ENCODE measurements around the gene KDM2A.

Gene KDM2A

DNA sequence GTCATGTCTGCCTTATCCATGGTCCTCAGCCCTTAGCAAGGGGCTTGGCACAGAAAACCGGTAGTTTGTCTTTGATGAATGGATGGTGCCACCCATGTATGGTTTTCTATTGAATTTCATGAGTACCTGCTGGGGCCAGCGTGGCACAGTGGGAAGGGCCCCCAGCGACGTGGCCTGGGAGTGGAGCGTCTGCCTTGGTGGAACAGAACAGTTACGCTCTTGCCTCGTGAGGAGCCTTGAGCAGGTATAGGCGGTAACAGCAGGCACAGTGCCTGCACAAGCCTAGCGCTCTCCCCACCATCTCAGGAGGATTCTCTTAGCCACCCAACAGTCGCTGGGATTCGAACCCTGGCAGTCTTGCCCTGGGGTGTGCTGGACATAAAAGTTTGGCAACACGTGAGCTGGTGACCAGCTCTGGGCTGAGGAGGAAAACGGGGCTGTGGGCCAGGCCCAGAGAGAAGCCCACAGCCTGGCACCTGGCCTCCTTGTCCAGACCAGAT is 181.2 kb downstream of the KDM2A start:
- no peak for DNase-seq (ENCODE audit: low read depth in 2 of 2, low spot score in 1 of 2)

DNA sequence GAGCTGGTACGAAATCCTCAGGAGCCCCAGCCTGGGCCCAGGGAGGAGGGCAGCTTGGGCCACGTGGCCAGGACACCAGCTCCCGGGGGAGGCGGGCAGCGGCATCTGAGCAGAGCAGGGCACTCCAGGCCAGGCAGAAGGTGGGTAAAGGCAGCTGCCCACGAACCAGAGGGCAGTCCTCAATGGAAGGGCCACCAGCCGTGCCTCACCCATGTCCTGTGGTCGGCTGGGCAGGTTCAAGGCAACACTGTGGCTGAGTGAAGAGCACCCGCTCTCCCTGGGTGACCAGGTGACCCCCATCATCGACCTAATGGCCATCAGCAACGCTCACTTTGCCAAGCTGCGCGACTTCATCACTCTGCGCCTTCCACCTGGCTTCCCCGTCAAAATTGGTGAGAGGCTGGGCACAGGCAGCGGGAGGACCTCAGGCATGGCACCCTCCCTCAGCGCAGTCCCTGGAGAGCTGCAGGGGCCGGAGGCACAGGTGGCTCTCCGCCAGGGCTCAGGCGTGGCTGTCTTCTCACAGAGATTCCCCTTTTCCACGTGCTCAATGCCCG is 181.8 kb downstream of the KDM2A start:
- no peak for DNase-seq (ENCODE audit: low read depth in 2 of 2, low spot score in 1 of 2)

DNA sequence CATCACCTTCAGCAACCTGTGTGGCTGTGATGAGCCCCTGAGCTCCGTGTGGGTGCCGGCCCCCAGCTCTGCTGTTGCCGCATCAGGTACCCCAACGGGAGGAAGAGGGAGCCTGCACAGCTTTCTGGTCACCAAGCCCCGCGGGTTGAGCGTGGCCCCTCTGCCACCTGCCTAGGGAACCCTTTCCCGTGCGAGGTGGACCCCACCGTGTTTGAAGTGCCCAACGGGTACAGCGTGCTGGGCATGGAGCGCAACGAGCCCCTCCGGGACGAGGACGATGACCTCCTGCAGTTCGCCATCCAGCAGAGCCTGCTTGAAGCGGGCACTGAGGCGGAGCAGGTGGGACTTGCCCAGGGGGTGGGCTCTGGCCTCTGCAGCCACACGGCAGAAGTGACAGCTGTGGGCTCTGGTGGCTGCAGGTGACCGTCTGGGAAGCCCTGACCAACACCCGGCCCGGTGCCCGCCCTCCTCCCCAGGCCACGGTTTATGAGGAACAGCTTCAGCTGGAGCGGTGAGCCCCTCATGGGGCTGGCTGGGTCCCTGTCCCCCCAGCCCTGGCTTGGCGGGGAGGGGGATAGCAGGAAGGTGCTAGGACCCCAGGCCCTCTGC is 182.4 kb downstream of the KDM2A start:
- DNase-seq (ENCODE audit: low read depth in 2 of 2, low spot score in 1 of 2): no peak

DNA sequence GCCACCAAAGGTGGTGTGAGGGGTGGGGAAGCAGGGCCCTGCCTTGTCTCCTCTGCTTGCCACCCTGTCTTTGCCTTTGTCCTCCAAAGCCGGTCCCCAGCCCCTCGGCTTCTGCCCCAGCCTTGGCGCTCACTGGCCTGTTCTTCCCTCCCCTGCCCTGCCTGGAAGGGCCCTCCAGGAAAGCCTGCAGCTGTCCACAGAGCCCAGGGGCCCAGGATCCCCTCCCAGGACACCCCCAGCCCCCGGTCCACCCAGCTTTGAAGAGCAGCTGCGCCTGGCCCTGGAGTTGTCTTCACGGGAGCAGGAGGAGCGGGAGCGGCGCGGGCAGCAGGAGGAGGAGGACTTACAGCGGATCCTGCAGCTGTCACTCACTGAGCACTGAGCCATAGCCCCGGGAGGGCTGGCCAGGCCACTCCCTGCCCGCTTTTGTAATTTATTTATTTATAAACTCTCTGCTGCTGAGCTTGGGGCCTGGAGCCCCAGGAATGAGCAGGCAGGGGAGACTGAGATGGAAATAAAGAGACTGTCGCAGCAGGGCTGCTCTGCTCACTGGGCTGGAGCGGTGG is 183.0 kb downstream of the KDM2A start:
- DNase-seq (ENCODE audit: low read depth in 2 of 2, low spot score in 1 of 2): no peak

DNA sequence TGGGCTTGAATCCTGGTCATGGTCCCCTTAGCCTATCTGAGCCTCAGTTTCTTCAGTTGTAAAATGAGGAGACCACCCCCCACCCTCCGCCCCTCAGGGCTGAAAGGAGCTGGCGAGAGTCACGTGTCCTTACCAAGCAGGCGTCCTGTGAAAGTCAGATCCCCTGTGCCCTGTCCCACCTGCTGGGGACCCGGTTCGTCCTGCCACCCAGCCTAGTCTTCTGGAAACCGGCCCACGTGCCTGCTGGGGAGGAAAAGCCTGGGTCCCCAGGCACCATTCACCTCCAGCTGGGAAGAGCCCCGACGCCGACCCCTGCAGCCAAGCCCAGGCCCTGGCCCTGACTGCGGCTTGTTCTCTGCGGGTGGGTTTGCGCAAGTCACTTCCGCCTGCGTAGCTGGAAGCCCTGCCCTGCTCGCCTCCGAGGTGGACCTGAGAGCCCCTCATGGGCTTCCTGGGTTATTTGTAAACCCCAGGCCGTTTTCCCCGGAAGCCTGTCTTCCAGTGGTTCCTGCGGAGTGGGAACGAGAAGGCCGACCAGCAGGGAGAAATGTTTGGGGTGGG is 183.6 kb downstream of the KDM2A start:
- no peak for DNase-seq (ENCODE audit: low read depth in 2 of 2, low spot score in 1 of 2)

DNA sequence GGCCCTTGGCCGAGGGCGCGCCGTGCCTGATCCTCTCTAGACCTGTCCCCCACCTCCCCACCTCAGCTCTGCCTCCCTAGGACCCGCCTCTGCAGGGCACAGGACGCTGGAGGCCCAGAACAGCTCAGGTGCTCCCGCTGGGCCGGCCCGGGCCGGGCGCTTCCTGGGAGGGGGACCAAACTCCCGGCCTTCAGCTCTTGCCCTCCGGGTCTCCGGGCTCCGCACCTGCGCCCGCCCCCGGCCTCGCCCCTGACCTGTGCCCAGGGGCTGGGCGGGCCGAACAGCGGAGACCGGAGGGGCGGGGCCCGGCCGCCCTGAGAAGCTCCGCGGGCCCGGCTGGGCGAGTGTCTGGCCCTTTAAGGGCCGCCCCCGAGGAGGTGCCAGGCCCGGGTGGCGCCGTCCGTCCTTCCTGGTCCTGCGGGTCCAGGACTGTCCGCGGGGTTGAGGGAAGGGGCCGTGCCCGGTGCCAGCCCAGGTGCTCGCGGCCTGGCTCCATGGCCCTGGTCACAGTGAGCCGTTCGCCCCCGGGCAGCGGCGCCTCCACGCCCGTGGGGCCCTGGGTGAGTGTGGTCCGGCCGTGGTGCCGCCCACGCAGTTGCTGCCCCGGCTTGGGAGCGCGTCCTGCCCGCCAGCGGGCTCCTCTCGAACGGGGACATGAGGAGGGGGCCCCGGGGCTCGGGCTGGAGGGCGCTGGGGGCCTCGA is 184.2 kb downstream of the KDM2A start, which contains the start of gene SSH3:
TSS of gene SSH3 (plus strand) at position 399 of the 703 bp plus-strand sequence. CDS start at position 495, 96 bp downstream.
- no peak for DNase-seq (ENCODE audit: low read depth in 2 of 2, low spot score in 1 of 2)

DNA sequence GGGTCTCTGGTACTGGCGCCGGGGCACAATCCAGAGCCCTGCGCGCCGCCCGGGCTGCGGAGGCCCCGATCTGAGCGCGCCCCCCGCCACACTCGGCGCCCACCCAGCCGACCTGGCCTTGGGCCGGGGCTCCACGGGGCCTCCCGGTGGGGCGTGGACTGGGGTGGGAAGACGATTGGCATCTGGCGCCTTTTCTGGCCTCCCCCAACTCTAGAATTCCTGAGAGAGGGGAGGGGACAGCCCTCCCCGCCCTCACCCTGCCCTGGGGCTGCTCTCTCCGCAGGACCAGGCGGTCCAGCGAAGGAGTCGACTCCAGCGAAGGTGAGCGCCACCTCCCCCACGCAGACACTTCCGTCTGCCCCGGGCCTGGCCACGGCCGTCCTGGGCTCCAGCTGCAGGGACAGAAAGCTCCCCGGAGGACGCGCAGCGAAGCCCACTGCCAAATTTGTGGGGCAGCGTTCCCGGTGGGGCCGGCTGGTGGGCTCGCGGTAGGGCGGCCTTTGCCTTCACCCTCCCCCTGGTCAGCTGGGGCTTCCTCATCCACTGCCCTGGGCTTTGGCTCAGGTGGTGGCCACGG is 184.9 kb downstream of the KDM2A start:
- no peak for DNase-seq (ENCODE audit: low read depth in 2 of 2, low spot score in 1 of 2)

DNA sequence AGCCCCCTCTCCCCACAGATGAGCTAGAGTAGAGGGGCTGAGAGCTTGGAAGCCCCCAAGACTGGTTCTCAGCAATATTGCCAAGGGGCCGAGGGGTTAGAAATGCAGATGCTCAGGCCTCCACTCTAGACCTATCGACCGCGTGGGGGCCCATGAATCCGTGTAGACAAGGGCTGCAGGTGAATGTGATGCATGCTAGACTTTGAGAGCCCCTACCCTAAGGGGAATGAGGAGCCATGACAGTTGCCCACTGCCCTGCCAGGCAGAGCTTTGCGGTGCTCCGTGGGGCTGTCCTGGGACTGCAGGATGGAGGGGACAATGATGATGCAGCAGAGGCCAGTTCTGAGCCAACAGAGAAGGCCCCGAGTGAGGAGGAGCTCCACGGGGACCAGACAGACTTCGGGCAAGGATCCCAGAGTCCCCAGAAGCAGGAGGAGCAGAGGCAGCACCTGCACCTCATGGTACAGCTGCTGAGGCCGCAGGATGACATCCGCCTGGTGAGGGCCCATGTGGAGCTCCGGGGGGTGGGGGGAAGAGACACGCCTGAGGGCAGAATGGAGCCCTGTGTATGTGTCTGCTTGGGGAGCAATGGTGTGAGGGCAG is 185.5 kb downstream of the KDM2A start:
- DNase-seq (ENCODE audit: low read depth in 2 of 2, low spot score in 1 of 2): no peak

DNA sequence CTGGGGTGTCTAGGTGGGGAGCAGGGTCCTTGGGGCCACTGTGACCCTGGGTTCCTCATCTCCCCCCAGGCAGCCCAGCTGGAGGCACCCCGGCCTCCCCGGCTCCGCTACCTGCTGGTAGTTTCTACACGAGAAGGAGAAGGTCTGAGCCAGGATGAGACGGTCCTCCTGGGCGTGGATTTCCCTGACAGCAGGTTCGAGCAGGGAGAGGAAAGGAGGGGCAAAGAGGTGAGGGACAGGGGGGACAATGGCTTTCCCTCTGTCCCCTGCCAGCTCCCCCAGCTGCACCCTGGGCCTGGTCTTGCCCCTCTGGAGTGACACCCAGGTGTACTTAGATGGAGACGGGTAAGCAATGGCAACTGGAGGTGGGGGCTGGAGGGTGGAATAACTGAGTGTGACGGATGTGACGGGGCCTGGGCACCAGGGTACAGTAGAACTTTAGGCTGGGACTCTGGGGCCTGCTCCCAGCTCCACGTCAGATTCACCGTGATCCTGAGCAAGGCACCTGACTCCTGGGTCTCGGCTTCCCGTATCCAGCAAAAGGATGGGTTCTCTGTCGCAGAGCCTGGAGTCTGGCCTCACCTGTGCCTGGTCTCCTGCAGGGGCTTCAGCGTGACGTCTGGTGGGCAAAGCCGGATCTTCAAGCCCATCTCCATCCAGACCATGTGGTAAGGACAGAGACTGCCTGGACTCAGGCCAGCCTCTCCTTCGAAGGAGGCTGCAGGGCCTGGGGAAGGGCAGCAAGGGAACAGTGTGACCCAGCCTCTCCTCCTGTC is 187.9 kb downstream of the KDM2A start:
- DNase-seq (ENCODE audit: low read depth in 2 of 2, low spot score in 1 of 2): no peak

DNA sequence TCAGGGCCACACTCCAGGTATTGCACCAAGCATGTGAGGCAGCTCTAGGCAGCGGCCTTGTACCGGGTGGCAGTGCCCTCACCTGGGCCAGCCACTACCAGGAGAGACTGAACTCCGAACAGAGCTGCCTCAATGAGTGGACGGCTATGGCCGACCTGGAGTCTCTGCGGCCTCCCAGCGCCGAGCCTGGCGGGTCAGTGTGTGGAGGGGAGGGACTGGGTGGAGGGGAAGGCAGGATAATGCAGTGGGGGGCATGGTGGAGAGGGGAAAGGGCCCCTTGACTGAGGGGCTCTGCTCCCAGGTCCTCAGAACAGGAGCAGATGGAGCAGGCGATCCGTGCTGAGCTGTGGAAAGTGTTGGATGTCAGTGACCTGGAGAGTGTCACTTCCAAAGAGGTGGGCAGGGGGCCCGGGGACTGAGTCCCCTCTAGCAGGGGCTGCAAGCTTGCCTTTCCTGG is 188.5 kb downstream of the KDM2A start:
- no peak for DNase-seq (ENCODE audit: low read depth in 2 of 2, low spot score in 1 of 2)

Data from stimulated activated CD8-positive, alpha-beta memory T cell treated with anti-CD3 and anti-CD28 coated beads, Interleukin-4, amount 100 ng/mL, for 1 hour (primary cell).